Breast epithelium (tissue), 4 donors: ENCODE results near the gene FNBP1. TPM values are rescaled to one million over a fixed set of nuclear protein-coding genes. Genes with fewer than 3 reads are reported as not detected.

Experiments
- DNase-seq, 2 donors: peaks; one replicate each; pipeline ENCODE4 v3.0.0-alpha.2; 2019; ENCODE audit warnings: low spot score in 2 of 2
- H3K27ac ChIP-seq, 2 donors: fragments of 200-600 bp; sonication (generic) in 1 of 2; one replicate each; pipeline ENCODE4 v1.5.1; 2016 to 2019; ENCODE audit warnings: mild to moderate bottlenecking in 1 of 2
- H3K27me3 ChIP-seq, 2 donors: fragments of 200-600 bp; sonication (generic) in 1 of 2; one replicate each; pipeline versions ENCODE4 v1.5.1 to v1.6.0; 2017 to 2019; ENCODE audit warnings: control low read depth in 1 of 2, mild to moderate bottlenecking in 1 of 2
- H3K36me3 ChIP-seq: fragments of 200-600 bp; one replicate; pipeline ENCODE4 v1.5.1; 2019
- H3K4me1 ChIP-seq, 2 donors: fragments of 200-600 bp; sonication (generic); one replicate each; pipeline ENCODE4 v1.5.1; 2016 to 2019; ENCODE audit warnings: control low read depth in 1 of 2
- H3K4me3 ChIP-seq, 3 donors: fragments of 200-600 bp; sonication (generic); 1 replicate in 2 of 3; 2 replicates in 1 of 3; pipeline ENCODE4 v1.5.1; 2016 to 2019; ENCODE audit warnings: mild to moderate bottlenecking in 3 of 3, moderate library complexity in 2 of 3
- H3K9me3 ChIP-seq, 2 donors: fragments of 200-600 bp; sonication (generic) in 1 of 2; one replicate each; pipeline ENCODE4 v1.5.1; 2016 to 2019; ENCODE audit warnings: control low read depth in 1 of 2
- POLR2A ChIP-seq: fragments of 450-650 bp; IDR thresholded peaks from one replicate; pipeline ENCODE4 v1.6.1; 2016; ENCODE audit warnings: antibody characterized with exemption, mild to moderate bottlenecking, moderate library complexity
- POLR2AphosphoS5 ChIP-seq, 3 donors: sonication (generic); formaldehyde crosslinking; IDR thresholded peaks; one replicate each; pipeline ENCODE4 v1.6.1; 2017; ENCODE audit warnings: antibody characterized with exemption in 3 of 3
- intact Hi-C: fragments of 100-400 bp; cut with DNase I; formaldehyde crosslinking; loops from one replicate; pipeline ENCODE4 v1.15.1; 2023; ENCODE audit warnings: low total_unique reads
- total RNA-seq, 3 donors: library from RNA; depleted of rRNA; stranded (reverse); fragments of >200 nt; gene quantifications; one replicate each; pipeline ENCODE4 v1.1.0, GENCODE V29; 2016
- TF ChIP-seq, protein P1 (sequence below), 3 donors: fragments of 450-650 bp; IDR thresholded peaks; one replicate each; pipeline ENCODE4 v1.5.1; 2016 to 2017; ENCODE audit warnings: antibody characterized with exemption in 3 of 3, mild to moderate bottlenecking in 3 of 3, moderate library complexity in 3 of 3

FNBP1 gene
- total RNA-seq, 3 donors from 2014 or later: 31.3 to 49.8 (median 41.9) TPM

DNA sequence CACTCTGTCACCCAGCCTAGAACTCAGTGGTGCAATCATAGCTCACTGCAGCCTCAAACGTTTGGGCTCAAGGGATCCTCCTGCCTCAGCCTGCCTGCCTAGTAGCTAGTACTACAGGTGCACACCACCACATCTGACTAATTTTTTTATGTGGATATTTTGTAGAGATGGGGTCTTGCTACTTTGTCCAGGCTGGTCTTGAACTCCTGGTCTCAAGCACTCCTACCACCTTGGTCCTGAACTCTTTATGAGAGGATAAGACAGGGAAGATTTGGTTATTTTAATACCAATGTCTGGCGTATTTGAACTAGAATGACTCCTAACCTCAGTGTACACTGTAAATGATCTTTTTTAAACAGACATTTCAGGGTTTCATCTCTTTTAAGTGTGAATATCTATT, 19.8 kb upstream of the FNBP1 start:
- Histone ChIP-seq H3K27me3 (no peaks in the 10 kb centered on the region), H3K27ac (no peak overlapping the region), H3K36me3 (no peaks in the 10 kb centered on the region), H3K9me3 (no peaks in the 10 kb centered on the region), H3K4me3 (no peak overlapping the region), H3K4me1 (no peaks in the 10 kb centered on the region)
- TF ChIP-seq, protein P1, sequence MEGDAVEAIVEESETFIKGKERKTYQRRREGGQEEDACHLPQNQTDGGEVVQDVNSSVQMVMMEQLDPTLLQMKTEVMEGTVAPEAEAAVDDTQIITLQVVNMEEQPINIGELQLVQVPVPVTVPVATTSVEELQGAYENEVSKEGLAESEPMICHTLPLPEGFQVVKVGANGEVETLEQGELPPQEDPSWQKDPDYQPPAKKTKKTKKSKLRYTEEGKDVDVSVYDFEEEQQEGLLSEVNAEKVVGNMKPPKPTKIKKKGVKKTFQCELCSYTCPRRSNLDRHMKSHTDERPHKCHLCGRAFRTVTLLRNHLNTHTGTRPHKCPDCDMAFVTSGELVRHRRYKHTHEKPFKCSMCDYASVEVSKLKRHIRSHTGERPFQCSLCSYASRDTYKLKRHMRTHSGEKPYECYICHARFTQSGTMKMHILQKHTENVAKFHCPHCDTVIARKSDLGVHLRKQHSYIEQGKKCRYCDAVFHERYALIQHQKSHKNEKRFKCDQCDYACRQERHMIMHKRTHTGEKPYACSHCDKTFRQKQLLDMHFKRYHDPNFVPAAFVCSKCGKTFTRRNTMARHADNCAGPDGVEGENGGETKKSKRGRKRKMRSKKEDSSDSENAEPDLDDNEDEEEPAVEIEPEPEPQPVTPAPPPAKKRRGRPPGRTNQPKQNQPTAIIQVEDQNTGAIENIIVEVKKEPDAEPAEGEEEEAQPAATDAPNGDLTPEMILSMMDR (IDR thresholded peaks at IDR 0.05): no peak
- TF ChIP-seq POLR2AphosphoS5 (IDR thresholded peaks at IDR 0.05) (no peak), POLR2A (no peak)
- no peak for DNase-seq
- intact Hi-C loops: no loop called here

DNA sequence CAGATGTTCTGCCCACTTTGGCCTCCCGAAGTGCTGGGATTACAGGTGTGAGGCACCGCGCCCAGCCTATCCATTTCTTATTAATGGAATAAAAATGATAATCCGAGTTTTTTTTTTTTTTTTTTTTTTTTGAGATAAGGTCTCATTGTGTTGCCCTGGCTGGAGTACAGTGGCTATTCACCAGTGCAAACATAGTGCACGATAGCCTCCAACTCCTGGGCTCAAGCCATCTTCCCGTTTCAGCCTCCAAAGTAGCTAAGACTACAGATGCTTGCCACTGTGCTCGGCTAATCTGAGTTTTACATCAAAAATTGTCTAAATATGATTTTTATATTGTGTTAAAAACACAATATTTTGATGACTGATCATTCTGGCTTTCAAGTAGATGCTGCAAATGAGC, 17.3 kb upstream of the FNBP1 start:
- intact Hi-C loops: no loop called here
- no peaks in the 10 kb centered on the region for H3K4me1 ChIP-seq
- TF ChIP-seq, protein P1 (IDR thresholded peaks at IDR 0.05): no peak
- no peak for TF ChIP-seq POLR2AphosphoS5 (IDR thresholded peaks at IDR 0.05)
- no peak for TF ChIP-seq POLR2A
- no peak overlapping the region for H3K4me3 ChIP-seq
- no peaks in the 10 kb centered on the region for H3K9me3 ChIP-seq
- no peak for DNase-seq
- no peaks in the 10 kb centered on the region for H3K27me3 ChIP-seq
- no peaks in the 10 kb centered on the region for H3K36me3 ChIP-seq
- no peak overlapping the region for H3K27ac ChIP-seq

DNA sequence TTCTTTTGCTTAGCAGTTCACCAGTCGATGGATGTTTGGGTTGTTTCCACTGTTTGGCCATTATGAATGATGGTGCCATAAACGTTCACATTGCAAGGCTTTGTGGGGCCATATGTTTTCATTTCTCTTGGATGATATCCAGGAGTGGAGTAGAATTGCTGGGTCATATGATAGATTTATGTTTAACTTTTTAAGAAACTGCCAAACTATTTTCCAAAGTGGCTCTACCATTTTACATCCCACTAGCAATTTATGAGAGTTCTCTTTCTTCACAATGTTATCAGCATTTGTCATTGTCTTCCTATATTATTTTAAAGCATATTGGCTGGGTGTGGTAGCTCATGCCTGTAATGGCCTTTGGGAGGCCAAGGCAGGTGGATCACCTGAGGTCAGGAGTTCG, 15.9 kb upstream of the FNBP1 start:
- Histone ChIP-seq H3K9me3 (no peaks in the 10 kb centered on the region), H3K4me1 (peaks cover 5 to 7% of the 10 kb centered on the region in 2 donors), H3K27ac (no peak overlapping the region), H3K4me3 (no peak overlapping the region), H3K27me3 (no peaks in the 10 kb centered on the region), H3K36me3 (no peaks in the 10 kb centered on the region)
- intact Hi-C loops: no loop called here
- TF ChIP-seq, protein P1 (IDR thresholded peaks at IDR 0.05): no peak
- TF ChIP-seq POLR2AphosphoS5 (IDR thresholded peaks at IDR 0.05): no peak
- TF ChIP-seq POLR2A: no peak
- no peak for DNase-seq

DNA sequence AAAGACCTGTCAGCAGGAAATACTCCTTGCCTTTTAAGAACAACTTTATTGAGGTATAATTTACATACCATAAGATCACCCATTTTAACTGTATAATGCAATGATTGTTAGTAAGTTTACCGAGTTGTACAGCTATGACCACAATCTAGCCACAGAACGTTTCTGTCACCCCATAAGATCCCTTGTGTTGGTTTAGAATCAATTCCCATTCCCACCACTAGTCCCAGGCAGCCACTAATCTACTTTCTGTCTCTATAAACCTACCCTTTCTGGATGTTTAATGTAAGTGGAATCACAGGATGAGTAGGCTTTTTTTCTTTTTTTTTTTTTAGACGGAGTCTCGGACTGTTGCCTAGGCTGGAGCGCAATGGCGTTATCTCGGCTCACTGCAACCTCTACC, 15.2 kb upstream of the FNBP1 start:
- TF ChIP-seq POLR2A: no peak
- no peak for TF ChIP-seq POLR2AphosphoS5 (IDR thresholded peaks at IDR 0.05)
- TF ChIP-seq, protein P1 (IDR thresholded peaks at IDR 0.05): peak in 1 of 3 donors; percentile 11
- H3K4me1 ChIP-seq: peaks cover 5 to 7% of the 10 kb centered on the region in 2 donors
- no peak overlapping the region for H3K4me3 ChIP-seq
- intact Hi-C loops: no loop called here
- H3K27ac ChIP-seq: no peak overlapping the region
- no peaks in the 10 kb centered on the region for H3K27me3 ChIP-seq
- DNase-seq: no peak
- H3K9me3 ChIP-seq: no peaks in the 10 kb centered on the region
- H3K36me3 ChIP-seq: no peaks in the 10 kb centered on the region

DNA sequence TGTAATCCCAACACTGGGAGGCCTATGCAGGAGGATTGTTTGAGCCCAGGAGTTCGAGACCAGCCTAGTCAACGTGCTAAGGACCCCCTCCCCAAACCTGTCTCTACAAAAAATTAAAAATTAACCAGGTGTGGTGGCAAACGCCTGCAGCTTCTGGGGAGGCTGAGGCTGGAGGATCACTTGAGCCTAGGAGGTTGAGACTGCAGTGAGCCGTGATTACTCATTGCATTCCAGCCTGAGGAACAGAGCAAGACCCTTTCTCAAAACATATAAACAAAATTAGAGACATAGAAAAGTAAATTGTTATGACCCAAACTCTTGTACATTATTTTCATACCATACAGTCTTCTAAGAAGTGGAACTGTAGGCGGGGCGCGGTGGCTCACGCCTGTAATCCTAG, 11.8 kb upstream of the FNBP1 start:
- Histone ChIP-seq H3K27ac (peak overlapping the region in 1 of 2 donors; percentile 94), H3K27me3 (no peaks in the 10 kb centered on the region), H3K36me3 (no peaks in the 10 kb centered on the region), H3K4me1 (peaks cover 7 to 22% of the 10 kb centered on the region in 2 donors), H3K9me3 (no peaks in the 10 kb centered on the region), H3K4me3 (peak overlapping the region; percentile 92 to 99 (median 99))
- no peak for DNase-seq
- TF ChIP-seq POLR2A: no peak
- no peak for TF ChIP-seq POLR2AphosphoS5 (IDR thresholded peaks at IDR 0.05)
- TF ChIP-seq, protein P1 (IDR thresholded peaks at IDR 0.05): no peak
- intact Hi-C loops: no loop called here
